Muscle of leg (tissue), 11 donors: ENCODE results near the gene PRRX1. TPM values are rescaled to one million over a fixed set of nuclear protein-coding genes. Genes with fewer than 3 reads are reported as not detected.

Source experiments
- DNase-seq: peaks from one replicate; pipeline ENCODE4 v3.0.0; 2013
- H3K27ac ChIP-seq: one replicate; pipeline ENCODE4 v1.5.1; 2013; ENCODE audit warnings: mild to moderate bottlenecking, low read length, control low read depth
- H3K27me3 ChIP-seq: one replicate; pipeline ENCODE4 v1.6.1; 2013; ENCODE audit warnings: low read length; ENCODE audit not compliant: control insufficient read depth, insufficient read depth
- H3K36me3 ChIP-seq: one replicate; pipeline ENCODE4 v1.6.1; 2013; ENCODE audit warnings: low read length; ENCODE audit not compliant: control insufficient read depth, insufficient read depth
- H3K4me1 ChIP-seq: one replicate; pipeline ENCODE4 v1.6.1; 2013; ENCODE audit warnings: low read length; ENCODE audit not compliant: control insufficient read depth, insufficient read depth
- H3K4me3 ChIP-seq: one replicate; pipeline ENCODE4 v1.5.1; 2013; ENCODE audit warnings: low read length, control low read depth
- H3K9me3 ChIP-seq: replicated peaks from 2 replicates; pipeline ENCODE4 v1.6.1; 2013; ENCODE audit warnings: low read depth, low read length; ENCODE audit not compliant: control insufficient read depth
- WGBS: methylation state at CpG from one replicate; pipeline ENCODE4 v1.1.5; 2013; ENCODE audit warnings: missing lambda C conversion rate; ENCODE audit not compliant: insufficient coverage; 5-methylcytosine and 5-hydroxymethylcytosine counted together
- polyA plus RNA-seq, 8 donors: library from polyadenylated mRNA; unstranded; fragments of 120-200 nt; gene quantifications; one replicate each; pipeline versions ENCODE4 v1.2.1 to v1.2.3, GENCODE V29; 2013; ENCODE audit warnings: inconsistent platforms in 1 of 8, low replicate concordance in 1 of 8; ENCODE audit not compliant: insufficient read length in 8 of 8, insufficient read depth in 1 of 8
- total RNA-seq: library from RNA; stranded (reverse); fragments of 120-200 nt; gene quantifications from one replicate; pipeline ENCODE4 v1.2.4, GENCODE V29; 2013

PRRX1 gene
- total and polyA plus RNA-seq, 9 donors, result 102 to 222 (median 167) TPM

GRCh38 chr1:170671629-170671963, 7.7 kb downstream of the PRRX1 start:
- peak overlapping the region; percentile 23 for H3K27ac ChIP-seq
- peaks cover 4% of the 10 kb centered on the region for H3K36me3 ChIP-seq
- 60% methylated on average over 3 of the region's 4 CpGs for WGBS
- DNase-seq, result peak; percentile 21
- peaks cover 19% of the 10 kb centered on the region for H3K27me3 ChIP-seq
- H3K4me3 ChIP-seq, result no peak overlapping the region
- H3K4me1 ChIP-seq, result peaks cover 39% of the 10 kb centered on the region
- no peaks in the 10 kb centered on the region for H3K9me3 ChIP-seq

GRCh38 chr1:170672316-170672715, 8.4 kb downstream of the PRRX1 start:
- H3K27ac ChIP-seq, result peak overlapping the region; percentile 23

GRCh38 chr1:170674239-170674638, 10.3 kb downstream of the PRRX1 start:
- H3K4me3 ChIP-seq, result no peak overlapping the region
- 46% methylated on average over 2 of the region's 3 CpGs for WGBS
- no peak overlapping the region for H3K27ac ChIP-seq
- DNase-seq, result peak; percentile 75
- peaks cover 10% of the 10 kb centered on the region for H3K27me3 ChIP-seq
- H3K9me3 ChIP-seq, result no peaks in the 10 kb centered on the region
- H3K36me3 ChIP-seq, result no peaks in the 10 kb centered on the region
- peaks cover 19% of the 10 kb centered on the region for H3K4me1 ChIP-seq

More at GRCh38 chr1:170672316-170672715, 8.4 kb downstream of the PRRX1 start:
- Histone ChIP-seq H3K4me3 (no peak overlapping the region), H3K9me3 (no peaks in the 10 kb centered on the region), H3K36me3 (no peaks in the 10 kb centered on the region), H3K27me3 (peaks cover 13% of the 10 kb centered on the region), H3K4me1 (peaks cover 32% of the 10 kb centered on the region)
- DNase-seq, result peak; percentile 83
- WGBS, result no CpG with 5 or more reads among the region's 2 CpGs

GRCh38 chr1:170674986-170675385, 11.1 kb downstream of the PRRX1 start:
- no peak for DNase-seq
- Histone ChIP-seq H3K4me3 (no peak overlapping the region), H3K36me3 (no peaks in the 10 kb centered on the region), H3K9me3 (no peaks in the 10 kb centered on the region), H3K4me1 (peaks cover 17% of the 10 kb centered on the region), H3K27ac (no peak overlapping the region), H3K27me3 (peaks cover 7% of the 10 kb centered on the region)
- no CpG with 5 or more reads among the region's 1 CpG for WGBS

GRCh38 chr1:170675865-170676264, 11.9 kb downstream of the PRRX1 start:
- peaks cover 17% of the 10 kb centered on the region for H3K4me1 ChIP-seq
- H3K9me3 ChIP-seq, result no peaks in the 10 kb centered on the region
- no peak overlapping the region for H3K27ac ChIP-seq
- H3K27me3 ChIP-seq, result peaks cover 7% of the 10 kb centered on the region
- H3K4me3 ChIP-seq, result no peak overlapping the region
- no peaks in the 10 kb centered on the region for H3K36me3 ChIP-seq
- peak; percentile 57 for DNase-seq

GRCh38 chr1:170676628-170677027, 12.7 kb downstream of the PRRX1 start:
- Histone ChIP-seq H3K36me3 (no peaks in the 10 kb centered on the region), H3K4me3 (no peak overlapping the region), H3K27ac (no peak overlapping the region), H3K27me3 (peaks cover 3% of the 10 kb centered on the region), H3K9me3 (no peaks in the 10 kb centered on the region), H3K4me1 (peaks cover 11% of the 10 kb centered on the region)
- DNase-seq, result no peak

GRCh38 chr1:170678027-170678600, 14.2 kb downstream of the PRRX1 start:
- peak overlapping the region; percentile 8 for H3K27ac ChIP-seq
- H3K4me1 ChIP-seq, result peaks cover 3% of the 10 kb centered on the region
- H3K9me3 ChIP-seq, result no peaks in the 10 kb centered on the region
- no peak overlapping the region for H3K4me3 ChIP-seq
- 32% methylated on average over 2 of the region's 3 CpGs for WGBS
- DNase-seq, result peak; percentile 50
- H3K36me3 ChIP-seq, result peaks cover 4% of the 10 kb centered on the region
- no peaks in the 10 kb centered on the region for H3K27me3 ChIP-seq

- peaks cover 5% of the 10 kb centered on the region for H3K4me1 ChIP-seq
- no peaks in the 10 kb centered on the region for H3K27me3 ChIP-seq
- DNase-seq, result no peak
- WGBS, result 60% methylated on average over 1 of the region's 3 CpGs
- H3K27ac ChIP-seq, result no peak overlapping the region
- no peaks in the 10 kb centered on the region for H3K9me3 ChIP-seq
- H3K4me3 ChIP-seq, result no peak overlapping the region
- peaks cover 4% of the 10 kb centered on the region for H3K36me3 ChIP-seq
Measured at GRCh38 chr1:170680428-170680827, 16.5 kb downstream of the PRRX1 start.

GRCh38 chr1:170682169-170682568, 18.2 kb downstream of the PRRX1 start:
- peaks cover 4% of the 10 kb centered on the region for H3K36me3 ChIP-seq
- no peaks in the 10 kb centered on the region for H3K9me3 ChIP-seq
- H3K27ac ChIP-seq, result no peak overlapping the region
- no peak overlapping the region for H3K4me3 ChIP-seq
- WGBS, result no CpG with 5 or more reads among the region's 1 CpG
- DNase-seq, result no peak
- H3K4me1 ChIP-seq, result peaks cover 5% of the 10 kb centered on the region
- H3K27me3 ChIP-seq, result no peaks in the 10 kb centered on the region

GRCh38 chr1:170682809-170683208, 18.9 kb downstream of the PRRX1 start:
- H3K27ac ChIP-seq, result no peak overlapping the region
- WGBS, result 0% methylated on average over 1 of the region's 1 CpG
- H3K9me3 ChIP-seq, result no peaks in the 10 kb centered on the region
- no peak for DNase-seq
- no peak overlapping the region for H3K4me3 ChIP-seq
- no peaks in the 10 kb centered on the region for H3K27me3 ChIP-seq
- H3K4me1 ChIP-seq, result peaks cover 5% of the 10 kb centered on the region
- peaks cover 4% of the 10 kb centered on the region for H3K36me3 ChIP-seq

GRCh38 chr1:170685166-170685565, 21.2 kb downstream of the PRRX1 start:
- H3K4me1 ChIP-seq, result peaks cover 2% of the 10 kb centered on the region
- peaks cover 4% of the 10 kb centered on the region for H3K36me3 ChIP-seq
- no peaks in the 10 kb centered on the region for H3K27me3 ChIP-seq
- no peaks in the 10 kb centered on the region for H3K9me3 ChIP-seq
- no peak overlapping the region for H3K4me3 ChIP-seq
- H3K27ac ChIP-seq, result no peak overlapping the region
- no peak for DNase-seq
- 33% methylated on average over 2 of the region's 4 CpGs for WGBS
